Endothelial cell of hepatic sinusoid (primary cell): ENCODE measurements around the gene NKAIN2.
"Not testable (repeated sequence)": the region's sequence is repeated elsewhere in the genome, so short reads cannot be mapped to it uniquely, and the experiment has no call there.

Source experiments
- in situ Hi-C: cut with HindIII; loops from 2 replicates; pipeline ENCODE4 v1.10.0; 2017; ENCODE audit warnings: low sequenced_read_pairs

The NKAIN2 gene

GRCh38 chr6:124294574-124295200 is 491.0 kb downstream of the NKAIN2 start:
- in situ Hi-C loops = no loop called here

- in situ Hi-C loops = no loop called here
These were observed 493.8 kb downstream of the NKAIN2 start for GRCh38 chr6:124297507-124297906.

GRCh38 chr6:124298730-124299129 is 495.1 kb downstream of the NKAIN2 start:
- in situ Hi-C loops = no loop called here

GRCh38 chr6:124300907-124301306 is 497.2 kb downstream of the NKAIN2 start:
- in situ Hi-C loops = not testable (repeated sequence)

- in situ Hi-C loops = no loop called here
These were observed 500.3 kb downstream of the NKAIN2 start for GRCh38 chr6:124303971-124304370.

- in situ Hi-C loops = no loop called here
These were observed 506.5 kb downstream of the NKAIN2 start for GRCh38 chr6:124310139-124310538.

GRCh38 chr6:124319410-124319809 is 515.7 kb downstream of the NKAIN2 start:
- in situ Hi-C loops = no loop called here

GRCh38 chr6:124324237-124324636 is 520.6 kb downstream of the NKAIN2 start:
- in situ Hi-C loops = no loop called here

- in situ Hi-C loops = no loop called here
These were observed 526.5 kb downstream of the NKAIN2 start for GRCh38 chr6:124330197-124330596.

GRCh38 chr6:124334359-124334758 is 530.7 kb downstream of the NKAIN2 start:
- in situ Hi-C loops = no loop called here

GRCh38 chr6:124339610-124340334 is 536.1 kb downstream of the NKAIN2 start:
- in situ Hi-C loops = no loop called here

GRCh38 chr6:124348339-124348738 is 544.7 kb downstream of the NKAIN2 start:
- in situ Hi-C loops = not testable (repeated sequence)

- in situ Hi-C loops = no loop called here
These were observed 551.5 kb downstream of the NKAIN2 start for GRCh38 chr6:124355146-124355545.

- in situ Hi-C loops = no loop called here
These were observed 552.7 kb downstream of the NKAIN2 start for GRCh38 chr6:124356276-124356810.

GRCh38 chr6:124356811-124357210 is 553.1 kb downstream of the NKAIN2 start:
- in situ Hi-C loops = no loop called here

- in situ Hi-C loops = no loop called here
These were observed 564.5 kb downstream of the NKAIN2 start for GRCh38 chr6:124368131-124368530.

GRCh38 chr6:124371974-124372475 is 568.4 kb downstream of the NKAIN2 start:
- in situ Hi-C loops = no loop called here

- in situ Hi-C loops = no loop called here
These were observed 569.7 kb downstream of the NKAIN2 start for GRCh38 chr6:124373386-124373785.

- in situ Hi-C loops = no loop called here
These were observed 585.5 kb downstream of the NKAIN2 start for GRCh38 chr6:124389127-124389526.

GRCh38 chr6:124393536-124393935 is 589.9 kb downstream of the NKAIN2 start:
- in situ Hi-C loops = no loop called here

GRCh38 chr6:124396361-124396760 is 592.7 kb downstream of the NKAIN2 start:
- in situ Hi-C loops = no loop called here
